ENCODE data around the gene VDAC1. TPM values are rescaled to one million over a fixed set of nuclear protein-coding genes. Genes with fewer than 3 reads are reported as not detected.
"Not testable (repeated sequence)": the region's sequence is repeated elsewhere in the genome, so short reads cannot be mapped to it uniquely, and the experiment has no call there.

Gene VDAC1
- total RNA-seq, 2 donors from 2014 or later = 37.6 to 65.1 TPM

GRCh38 chr5:133981714-133982113 lies 23.1 kb downstream of the VDAC1 start:
- no peak overlapping the region for H3K4me3 ChIP-seq
- TF ChIP-seq POLR2A (IDR thresholded peaks at IDR 0.05) (no peak), CTCF (IDR thresholded peaks at IDR 0.05) (no peak)

GRCh38 chr5:133980652-133981051 lies 24.1 kb downstream of the VDAC1 start:
- H3K4me3 ChIP-seq = no peak overlapping the region
- no peaks in the 10 kb centered on the region for H3K9me3 ChIP-seq
- H3K4me1 ChIP-seq = no peaks in the 10 kb centered on the region
- intact Hi-C loops (cut with DNase I) = no loop called here
- WGBS, 2 donors = 87 to 92% methylated on average over 7 of the region's 7 CpGs
- DNase-seq = no peak
- H3K36me3 ChIP-seq (replicated peaks in 1 of 2; ENCODE audit: insufficient read depth in 1 of 2, low read depth in 2 of 2) = peaks cover 0 to 5% of the 10 kb centered on the region in 2 donors
- no peak for TF ChIP-seq POLR2A (IDR thresholded peaks at IDR 0.05)
- TF ChIP-seq CTCF (IDR thresholded peaks at IDR 0.05) = no peak
- H3K27ac ChIP-seq = no peak overlapping the region
- H3K27me3 ChIP-seq = no peaks in the 10 kb centered on the region
- no peak for ATAC-seq

More at GRCh38 chr5:133981714-133982113, 23.1 kb downstream of the VDAC1 start:
- no peaks in the 10 kb centered on the region for H3K4me1 ChIP-seq
- intact Hi-C loops (cut with DNase I) = no loop called here
- H3K9me3 ChIP-seq = no peaks in the 10 kb centered on the region
- no peaks in the 10 kb centered on the region for H3K27me3 ChIP-seq
- ATAC-seq = no peak
- 21 to 64% methylated on average over 1 of the region's 1 CpG for WGBS, 2 donors
- no peak overlapping the region for H3K27ac ChIP-seq
- no peak for DNase-seq
- peaks cover 0 to 2% of the 10 kb centered on the region in 2 donors for H3K36me3 ChIP-seq (replicated peaks in 1 of 2; ENCODE audit: insufficient read depth in 1 of 2, low read depth in 2 of 2)

GRCh38 chr5:133978943-133979342 lies 25.8 kb downstream of the VDAC1 start:
- ATAC-seq (no peak), DNase-seq (no peak)
- WGBS, 2 donors = 91 to 96% methylated on average over 3 of the region's 3 CpGs
- Histone ChIP-seq H3K27ac (no peak overlapping the region), H3K4me1 (no peaks in the 10 kb centered on the region), H3K4me3 (no peak overlapping the region), H3K27me3 (no peaks in the 10 kb centered on the region), H3K36me3 (replicated peaks in 1 of 2; ENCODE audit: insufficient read depth in 1 of 2, low read depth in 2 of 2) (peaks cover 0 to 12% of the 10 kb centered on the region in 2 donors), H3K9me3 (no peaks in the 10 kb centered on the region)
- TF ChIP-seq CTCF (IDR thresholded peaks at IDR 0.05) (no peak), POLR2A (IDR thresholded peaks at IDR 0.05) (no peak)
- intact Hi-C loops (cut with DNase I) = no loop called here

- 81 to 89% methylated on average over 1 of the region's 1 CpG for WGBS, 2 donors
- TF ChIP-seq CTCF (IDR thresholded peaks at IDR 0.05) (no peak), POLR2A (IDR thresholded peaks at IDR 0.05) (no peak)
- intact Hi-C loops (cut with DNase I) = no loop called here
Observed at GRCh38 chr5:133977858-133978257, 26.9 kb downstream of the VDAC1 start.

GRCh38 chr5:133977161-133977787 lies 27.5 kb downstream of the VDAC1 start:
- TF ChIP-seq POLR2A (IDR thresholded peaks at IDR 0.05) = no peak
- TF ChIP-seq CTCF (IDR thresholded peaks at IDR 0.05) = no peak
- Histone ChIP-seq H3K4me3 (no peak overlapping the region), H3K36me3 (replicated peaks in 1 of 2; ENCODE audit: insufficient read depth in 1 of 2, low read depth in 2 of 2) (peaks cover 0 to 12% of the 10 kb centered on the region in 2 donors), H3K27ac (no peak overlapping the region), H3K9me3 (no peaks in the 10 kb centered on the region), H3K4me1 (no peaks in the 10 kb centered on the region), H3K27me3 (no peaks in the 10 kb centered on the region)
- intact Hi-C loops (cut with DNase I) = no loop called here
- 69 to 84% methylated on average over 5 of the region's 5 CpGs for WGBS, 2 donors
- ATAC-seq = no peak
- DNase-seq = no peak

More at GRCh38 chr5:133977858-133978257, 26.9 kb downstream of the VDAC1 start:
- no peak for DNase-seq
- Histone ChIP-seq H3K9me3 (no peaks in the 10 kb centered on the region), H3K36me3 (replicated peaks in 1 of 2; ENCODE audit: insufficient read depth in 1 of 2, low read depth in 2 of 2) (peaks cover 0 to 12% of the 10 kb centered on the region in 2 donors), H3K27me3 (no peaks in the 10 kb centered on the region), H3K4me1 (no peaks in the 10 kb centered on the region), H3K27ac (no peak overlapping the region), H3K4me3 (no peak overlapping the region)
- no peak for ATAC-seq

GRCh38 chr5:133975546-133975945 lies 29.2 kb downstream of the VDAC1 start:
- ATAC-seq; H3K27me3 ChIP-seq; DNase-seq; H3K4me3 ChIP-seq; intact Hi-C loops (cut with DNase I); H3K36me3 ChIP-seq (replicated peaks in 1 of 2; ENCODE audit: insufficient read depth in 1 of 2, low read depth in 2 of 2); H3K4me1 ChIP-seq; H3K27ac ChIP-seq; H3K9me3 ChIP-seq: not testable (repeated sequence)
- whole genome bisulfite sequencing, 2 donors = 90 to 94% methylated on average over 12 to 13 of the region's 16 CpGs

Data from body of pancreas (tissue), 4 donors.